HG03045 (cell line): ENCODE data around the gene ZNF846.
"Not testable (repeated sequence)": the region's sequence is repeated elsewhere in the genome, so short reads cannot be mapped to it uniquely, and the experiment has no call there.

Experiments
- ATAC-seq: cut with Tn5 transposase; IDR thresholded peaks from one replicate; pipeline ENCODE4 v1.9.1; 2021; ENCODE audit warnings: mild to moderate bottlenecking, moderate library complexity; ENCODE audit not compliant: unreplicated experiment

ZNF846 gene

GRCh38 chr19:9785367-9786331 is 17.1 kb upstream of the ZNF846 start:
- ATAC-seq = peak; percentile 70

DNA sequence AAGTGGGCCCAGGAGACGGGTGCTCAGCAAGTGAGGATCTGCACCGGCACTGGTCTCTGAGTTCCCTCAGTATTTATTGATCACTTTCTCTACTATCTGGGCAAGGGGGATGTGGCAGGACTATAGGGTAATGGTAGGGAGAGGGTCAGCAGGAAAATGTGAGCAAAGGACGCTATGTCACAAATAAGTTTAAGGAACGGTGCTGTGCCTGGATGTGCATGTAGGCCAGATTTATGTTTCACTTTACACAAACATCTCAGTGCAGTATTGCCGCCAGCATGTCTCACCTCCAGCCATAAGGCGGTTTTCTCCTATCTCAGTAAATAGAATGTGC is 15.6 kb upstream of the ZNF846 start:
- ATAC-seq = not testable (repeated sequence)

DNA sequence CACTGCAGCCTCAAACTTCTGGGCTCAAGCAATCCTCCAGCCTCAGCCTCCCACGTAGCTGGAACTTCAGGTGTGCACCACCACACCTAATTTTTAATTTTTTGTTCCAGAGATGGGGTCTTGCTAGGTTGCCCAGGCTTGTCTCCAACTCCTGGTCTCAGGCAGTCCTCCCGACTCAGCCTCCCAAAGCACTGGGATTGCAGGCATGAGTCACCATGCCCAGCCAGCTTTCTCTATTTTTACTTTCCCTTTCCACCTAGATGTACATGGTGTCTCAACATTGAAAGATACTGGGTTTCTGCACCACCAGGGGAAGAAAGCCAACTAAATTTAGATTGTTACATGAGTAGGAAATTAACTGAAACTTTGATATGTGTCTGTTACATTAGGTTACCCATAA is 13.8 kb upstream of the ZNF846 start:
- no peak for ATAC-seq

DNA sequence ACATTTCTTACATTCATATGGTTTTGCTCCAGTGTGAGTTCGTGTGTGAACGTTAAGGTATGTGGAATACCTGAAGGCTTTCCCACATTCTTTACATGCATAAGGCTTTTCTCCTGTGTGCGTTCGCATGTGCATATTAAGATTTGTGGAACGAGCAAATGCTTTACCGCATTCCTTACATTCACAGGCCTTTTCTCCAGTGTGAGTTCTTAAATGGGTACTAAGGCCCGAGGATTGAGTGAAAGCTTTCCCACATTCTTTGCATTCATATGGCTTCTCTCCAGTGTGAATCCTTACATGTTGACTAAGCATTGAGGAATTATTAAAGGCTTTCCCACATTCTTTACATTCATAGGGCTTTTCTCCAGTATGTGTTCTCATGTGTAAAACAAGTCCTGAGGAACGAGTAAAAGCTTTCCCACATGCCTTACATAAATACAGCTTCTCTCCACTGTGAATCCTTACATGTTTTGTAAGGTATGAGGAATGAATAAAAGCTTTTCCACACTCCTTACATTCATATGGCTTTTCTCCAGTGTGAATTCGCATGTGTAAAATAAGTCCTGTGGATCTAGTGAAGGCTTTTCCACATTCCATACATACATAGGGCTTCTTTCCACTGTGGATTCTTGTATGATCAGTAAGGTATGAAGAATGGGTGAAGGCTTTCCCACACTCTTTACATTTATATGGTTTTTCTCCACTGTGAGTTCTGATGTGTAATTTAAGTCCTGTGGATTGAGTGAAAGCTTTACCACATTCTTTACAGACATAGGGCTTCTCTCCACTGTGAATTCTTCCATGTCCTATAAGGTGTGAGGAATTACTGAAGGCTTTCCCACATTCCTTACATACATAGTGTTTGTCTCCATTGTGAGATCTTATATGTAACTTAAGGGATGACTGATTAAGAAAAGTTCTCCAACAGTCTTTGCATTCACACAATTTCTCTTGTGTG is 10.7 kb downstream of the ZNF846 start:
- no peak for ATAC-seq

DNA sequence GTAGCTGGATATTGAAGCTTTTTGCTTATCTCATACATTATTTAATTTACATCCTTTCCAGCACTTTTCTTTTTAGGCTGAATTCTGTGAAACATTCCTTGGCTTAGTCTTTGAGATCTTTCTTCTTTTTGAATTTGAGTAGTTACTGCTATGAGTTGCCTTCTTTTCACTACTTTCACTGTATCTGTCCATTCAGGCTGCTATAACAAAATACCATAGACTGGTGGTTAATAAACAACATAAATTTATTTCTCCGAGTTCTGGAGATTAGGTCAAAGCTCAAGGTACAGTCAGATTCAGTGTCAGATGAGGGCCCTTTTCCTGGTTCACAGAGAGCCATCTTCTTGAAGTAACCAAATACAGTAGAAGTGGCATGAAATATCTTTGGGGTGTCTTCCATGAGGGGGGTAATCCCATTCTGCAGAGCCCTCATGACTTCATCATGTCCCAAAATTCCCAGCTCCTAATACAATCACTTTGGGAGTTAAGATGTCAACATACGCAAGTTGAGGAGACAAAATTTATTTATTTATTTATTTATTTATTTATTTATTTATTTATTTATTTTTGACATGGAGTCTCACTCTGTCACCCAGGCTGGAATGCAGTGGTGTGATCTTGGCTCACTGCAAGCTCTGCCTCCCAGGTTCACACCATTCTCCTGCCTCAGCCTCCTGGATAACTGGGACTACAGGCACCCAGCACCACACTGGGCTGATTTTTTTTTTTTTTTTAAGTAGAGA is 15.7 kb downstream of the ZNF846 start:
- no peak for ATAC-seq

DNA sequence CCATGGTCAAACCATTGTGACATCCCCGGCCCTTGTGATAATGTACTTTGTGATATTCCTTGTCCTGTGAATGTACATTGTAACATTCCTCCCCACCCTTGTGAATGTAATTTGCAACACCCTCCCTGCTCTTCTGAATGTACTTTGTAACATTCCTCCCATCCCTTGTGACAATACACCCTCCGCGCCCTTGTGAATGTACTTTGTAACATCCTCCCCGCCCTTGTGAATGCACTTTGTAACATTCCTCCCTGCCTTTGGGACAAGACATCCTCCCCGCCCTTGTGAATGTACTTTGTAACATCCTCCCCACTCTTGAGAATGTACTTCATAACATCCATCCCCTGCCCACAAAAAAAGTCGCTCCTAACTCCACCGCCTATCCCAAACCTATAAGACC is 17.1 kb downstream of the ZNF846 start:
- no peak for ATAC-seq

GRCh38 chr19:9741476-9742171 is 26.9 kb downstream of the ZNF846 start:
- no peak for ATAC-seq

- no peak for ATAC-seq
Measured at GRCh38 chr19:9735986-9736385, 32.6 kb downstream of the ZNF846 start.

DNA sequence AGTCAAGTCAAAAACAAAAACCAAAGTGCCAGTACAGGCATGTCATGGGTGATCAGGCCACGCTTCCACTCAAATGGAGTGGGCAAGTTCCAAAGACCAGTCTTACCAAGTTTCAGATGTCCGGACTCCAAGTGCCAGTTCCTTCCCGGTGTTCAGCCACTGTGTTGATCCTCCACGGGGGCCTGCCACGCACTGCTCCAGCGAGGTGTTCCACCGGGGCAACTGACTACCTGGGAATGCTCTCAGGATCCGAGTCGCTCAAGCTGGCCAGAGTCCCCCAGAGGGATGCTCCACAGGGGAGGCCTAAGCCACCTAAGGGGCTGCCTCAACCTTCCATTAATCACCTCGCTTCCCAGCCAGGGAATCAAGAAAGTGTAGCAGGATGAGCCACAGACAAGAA is 38.5 kb downstream of the ZNF846 start:
- ATAC-seq = not testable (repeated sequence)

- ATAC-seq = no peak
Measured at GRCh38 chr19:9729162-9729561, 39.4 kb downstream of the ZNF846 start.

- ATAC-seq = no peak
Measured at GRCh38 chr19:9727644-9728043, 40.9 kb downstream of the ZNF846 start.

- ATAC-seq = not testable (repeated sequence)
Measured at GRCh38 chr19:9725508-9726201, 42.9 kb downstream of the ZNF846 start.

- no peak for ATAC-seq
Measured at GRCh38 chr19:9724157-9724556, 44.4 kb downstream of the ZNF846 start.

DNA sequence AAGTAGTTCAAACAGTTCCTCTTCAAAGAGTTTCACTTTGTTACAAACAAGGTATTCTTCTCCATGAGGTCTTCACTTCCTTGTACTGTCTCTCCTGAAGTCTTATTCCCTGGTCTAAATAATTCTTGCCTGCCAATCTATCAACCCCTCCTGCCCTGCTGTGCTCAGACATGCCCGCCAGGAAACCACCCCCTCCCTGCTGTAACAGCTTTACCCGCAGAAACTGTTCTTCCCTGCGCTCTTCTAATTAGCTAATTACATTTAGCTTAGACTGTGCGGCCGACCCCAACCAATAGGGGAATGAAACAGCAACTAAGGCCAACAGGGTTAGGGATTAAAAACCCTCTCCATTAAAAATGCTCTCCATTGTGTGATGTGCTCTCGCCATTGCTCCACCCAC is 46.7 kb downstream of the ZNF846 start:
- no peak for ATAC-seq

DNA sequence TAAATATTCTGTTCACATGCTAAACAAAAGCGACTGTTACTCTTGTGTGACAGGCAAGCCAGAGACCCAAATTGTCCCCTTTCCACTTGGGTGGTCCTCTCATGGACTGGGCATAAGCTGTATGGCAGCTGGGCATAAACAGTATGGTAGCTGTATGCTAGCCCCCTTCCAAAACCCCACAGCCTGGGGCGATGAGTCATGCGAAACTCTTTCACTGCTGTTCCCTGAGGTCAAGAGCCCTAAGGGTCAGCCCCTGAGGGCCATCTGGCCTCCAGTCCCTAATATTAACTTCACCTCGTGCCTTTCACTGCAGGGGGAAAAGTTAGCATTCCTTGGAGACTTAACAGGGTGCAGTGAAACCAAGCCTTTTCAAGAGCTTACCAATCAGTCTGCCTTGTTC is 48.0 kb downstream of the ZNF846 start:
- no peak for ATAC-seq

- ATAC-seq = no peak
Measured at GRCh38 chr19:9711815-9712214, 56.7 kb downstream of the ZNF846 start.

- ATAC-seq = no peak
Measured at GRCh38 chr19:9709305-9709704, 59.2 kb downstream of the ZNF846 start.

DNA sequence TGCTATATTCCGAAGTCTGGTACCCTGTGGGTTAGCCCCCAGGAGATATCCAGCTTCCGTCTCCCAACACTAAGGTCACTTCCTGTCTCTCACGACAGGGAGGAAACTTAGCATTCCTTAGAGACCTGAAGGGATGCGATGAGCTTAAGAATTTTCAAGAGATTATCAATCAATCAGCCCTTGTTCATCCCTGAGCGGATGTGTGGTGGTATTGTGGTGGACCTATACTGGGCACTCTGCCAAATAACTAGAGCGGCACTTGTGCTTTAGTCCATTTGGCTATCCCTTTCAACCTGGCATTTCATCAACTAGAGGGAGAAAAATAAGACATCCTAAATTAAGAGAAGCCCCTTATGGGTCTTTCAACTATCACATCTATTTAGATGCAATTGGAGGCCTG is 62.7 kb downstream of the ZNF846 start:
- no peak for ATAC-seq

- ATAC-seq = no peak
Measured at GRCh38 chr19:9702186-9702585, 66.4 kb downstream of the ZNF846 start.
